Gastroesophageal sphincter (tissue), 3 donors: ENCODE data around the gene ZBTB11.

ENCODE experiments used
- CTCF ChIP-seq, 4 experiments: fragments of 200-600 bp in 2 of 4; fragments of 450-650 bp in 2 of 4; sonication (generic) in 1 of 4; IDR thresholded peaks; one replicate each; pipeline ENCODE4 v1.5.1; 2017 to 2019; ENCODE audit warnings: antibody characterized with exemption in 4 of 4, mild to moderate bottlenecking in 2 of 4, moderate library complexity in 2 of 4
- EP300 ChIP-seq: sonication (generic); formaldehyde crosslinking; IDR thresholded peaks from one replicate; pipeline ENCODE4 v1.6.1; 2017; ENCODE audit warnings: antibody characterized with exemption, mild to moderate bottlenecking
- POLR2A ChIP-seq, 2 donors: fragments of 450-650 bp; IDR thresholded peaks; one replicate each; pipeline ENCODE4 v1.6.1; 2017; ENCODE audit warnings: antibody characterized with exemption in 2 of 2, mild to moderate bottlenecking in 2 of 2, moderate library complexity in 1 of 2
- POLR2AphosphoS5 ChIP-seq: sonication (generic); formaldehyde crosslinking; IDR thresholded peaks from one replicate; pipeline ENCODE4 v1.6.1; 2017; ENCODE audit warnings: antibody characterized with exemption

- TF ChIP-seq CTCF (IDR thresholded peaks at IDR 0.05) (no peak), POLR2A (IDR thresholded peaks at IDR 0.05) (no peak), EP300 (no peak), POLR2AphosphoS5 (no peak)
Measured at GRCh38 chr3:101701696-101702634, 25.0 kb upstream of the ZBTB11 start.
